GM18502 (cell line): ENCODE data around the gene MSX2.

Experiments used
- ATAC-seq: cut with Tn5 transposase; IDR thresholded peaks from one replicate; pipeline ENCODE4 v1.9.1; 2021; ENCODE audit warnings: mild to moderate bottlenecking; ENCODE audit not compliant: unreplicated experiment, poor library complexity

MSX2 gene

DNA sequence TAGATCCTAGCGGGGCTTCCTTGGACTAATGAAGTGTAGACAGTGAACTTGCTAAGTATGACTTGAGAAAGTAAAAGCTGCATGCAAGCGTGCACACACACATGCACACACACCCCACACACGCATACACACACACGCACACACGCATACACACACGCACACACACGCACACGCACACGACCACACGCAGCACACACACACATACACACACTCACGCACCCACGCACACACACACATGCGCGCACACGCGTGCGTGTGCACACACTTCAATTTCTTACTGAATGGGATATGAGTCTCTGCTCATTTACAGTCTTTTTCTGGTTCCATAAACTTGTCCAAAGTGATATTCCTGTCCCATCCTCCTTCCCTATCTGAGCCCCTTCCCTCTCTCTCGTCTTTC, 41.2 kb downstream of the MSX2 start:
- ATAC-seq = no peak

DNA sequence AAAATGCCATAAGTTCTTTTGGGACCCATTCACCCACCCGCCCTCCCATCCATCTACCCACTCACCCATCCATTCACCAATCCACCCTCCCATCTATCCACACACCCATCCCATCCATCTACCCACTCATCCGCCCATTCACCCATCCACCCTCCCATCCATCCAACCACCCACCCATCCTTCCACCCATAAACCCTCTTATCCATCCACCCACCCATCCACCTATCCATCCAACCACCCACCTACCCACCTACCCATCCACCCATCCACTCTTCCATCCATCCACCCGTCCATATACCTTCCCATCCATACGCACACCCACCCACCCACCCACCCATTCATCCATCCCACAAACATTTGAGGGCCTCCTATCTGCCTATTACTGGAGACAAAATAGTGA, 43.3 kb downstream of the MSX2 start:
- no peak for ATAC-seq

DNA sequence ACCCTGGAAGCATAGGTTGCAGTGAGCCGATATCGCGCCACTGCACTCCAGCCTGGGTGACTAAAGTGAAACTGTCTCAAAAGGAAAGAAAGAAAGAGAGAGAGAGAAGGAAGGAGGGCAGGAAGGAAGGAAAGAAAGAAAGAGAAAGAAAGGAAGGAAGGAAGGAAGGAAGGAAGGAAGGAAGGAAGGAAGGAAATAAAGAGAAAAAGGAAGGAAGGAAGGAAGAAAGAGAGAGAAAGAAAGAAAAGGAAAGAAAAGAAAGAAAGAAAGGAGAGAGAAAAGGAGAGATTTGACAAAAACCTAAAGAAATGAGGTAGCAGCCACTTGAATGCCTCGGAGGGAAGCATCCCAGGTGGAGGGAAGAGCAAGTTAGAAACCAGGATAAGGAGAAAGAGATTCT, 44.6 kb downstream of the MSX2 start:
- no peak for ATAC-seq

DNA sequence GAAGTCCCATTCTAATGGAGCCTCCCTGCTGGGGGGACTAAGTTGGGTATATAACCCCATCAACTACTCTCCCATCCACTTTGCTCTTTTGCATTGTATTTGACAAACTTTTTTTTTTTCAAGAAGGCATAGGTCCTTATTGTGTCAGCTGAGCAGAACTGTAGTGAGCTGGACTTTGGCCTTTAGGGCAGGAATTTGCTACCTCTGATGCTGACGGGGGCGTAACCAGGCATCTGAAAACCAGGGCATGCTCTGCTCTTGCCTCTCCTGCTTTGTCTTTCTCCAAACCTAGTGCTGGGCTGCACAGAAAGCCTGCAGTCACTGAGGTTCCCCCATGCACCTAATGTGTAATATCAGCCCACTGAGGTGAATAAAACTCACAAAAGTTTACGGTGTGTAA, 49.0 kb downstream of the MSX2 start:
- ATAC-seq = no peak

DNA sequence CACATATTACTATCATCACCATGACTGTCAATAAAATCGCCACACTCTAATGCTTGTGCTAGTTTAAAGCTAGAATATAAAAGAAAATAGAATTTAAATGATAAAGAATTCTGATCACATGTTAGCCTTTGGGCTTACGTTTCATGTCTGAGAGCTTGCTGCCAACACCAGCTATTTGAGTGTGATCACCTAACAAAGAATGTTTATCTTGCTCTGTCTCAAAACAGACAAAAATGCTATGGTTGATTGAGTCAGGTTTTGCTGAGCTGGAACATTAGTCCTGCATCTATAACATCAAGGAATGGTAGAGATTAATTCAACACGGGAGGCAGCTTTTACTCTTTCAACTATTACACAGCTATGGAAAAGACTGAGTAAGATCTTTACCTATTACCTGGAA, 50.7 kb downstream of the MSX2 start:
- no peak for ATAC-seq

DNA sequence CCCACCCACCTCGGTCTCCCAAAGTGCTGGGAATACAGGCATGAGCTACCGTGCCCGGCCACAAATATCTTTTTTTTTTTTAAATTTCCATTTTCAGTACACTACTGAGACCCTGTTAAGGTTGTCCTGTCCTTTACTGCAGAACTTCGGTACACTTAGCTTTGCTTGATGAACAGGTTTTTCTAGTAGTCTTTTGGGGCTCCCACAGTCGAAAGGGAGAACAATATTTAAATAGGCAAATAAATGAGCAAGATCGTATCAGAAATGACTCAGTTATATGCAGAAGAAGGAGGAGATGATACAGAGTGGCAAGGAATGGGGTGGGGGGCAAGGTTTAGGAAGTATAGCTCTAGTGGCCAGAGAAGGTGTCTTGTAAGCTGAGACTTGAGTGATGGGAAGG, 52.7 kb downstream of the MSX2 start:
- no peak for ATAC-seq

DNA sequence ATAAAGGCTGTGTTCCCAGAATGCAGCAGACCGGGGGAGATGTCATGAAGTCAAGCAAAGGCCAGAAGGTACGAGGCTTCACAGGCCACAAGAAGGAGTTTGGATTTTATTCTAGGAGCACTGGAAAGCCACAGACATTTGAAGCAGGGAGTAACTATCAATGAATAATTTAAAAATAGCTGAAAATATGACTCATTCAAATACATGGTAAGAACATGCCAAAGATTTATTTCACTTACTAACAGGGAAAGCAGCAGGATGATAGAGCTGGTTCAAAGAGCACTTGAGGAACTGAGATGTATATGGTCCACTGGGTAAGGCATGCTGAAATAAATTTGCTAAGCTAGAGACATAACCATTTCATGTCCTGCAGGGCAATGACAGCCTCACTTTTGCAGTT, 53.2 kb downstream of the MSX2 start:
- no peak for ATAC-seq
